SJCRH30 (cell line): ENCODE data around the gene RDX. TPM values are rescaled to one million over a fixed set of nuclear protein-coding genes. Genes with fewer than 3 reads are reported as not detected.

Source experiments
- DNase-seq, 2 experiments: peaks; one replicate each; pipeline ENCODE4 v3.0.0-alpha.2; 2015 to 2020
- H3K27ac ChIP-seq: fragments of 250-450 bp; sonication (Bioruptor Pico); 2 replicates; pipeline ENCODE4 v1.5.1; 2020; ENCODE audit warnings: mild to moderate bottlenecking, moderate library complexity
- H3K27me3 ChIP-seq: fragments of 250-450 bp; sonication (Bioruptor Pico); 2 replicates; pipeline ENCODE4 v1.5.1; 2020; ENCODE audit warnings: mild to moderate bottlenecking, moderate library complexity
- H3K36me3 ChIP-seq: fragments of 250-450 bp; sonication (Bioruptor Pico); 2 replicates; pipeline ENCODE4 v1.5.1; 2020; ENCODE audit warnings: mild to moderate bottlenecking, moderate library complexity
- H3K4me1 ChIP-seq: fragments of 250-450 bp; sonication (Bioruptor Pico); 2 replicates; pipeline ENCODE4 v1.5.1; 2020; ENCODE audit warnings: mild to moderate bottlenecking, moderate library complexity
- H3K4me3 ChIP-seq: fragments of 250-450 bp; sonication (Bioruptor Pico); 2 replicates; pipeline ENCODE4 v1.5.1; 2020; ENCODE audit warnings: mild to moderate bottlenecking, moderate library complexity
- H3K9me3 ChIP-seq: fragments of 250-450 bp; sonication (Bioruptor Pico); replicated peaks from 2 replicates; pipeline ENCODE4 v1.5.1; 2020; ENCODE audit warnings: mild to moderate bottlenecking, moderate library complexity
- total RNA-seq: library from RNA; depleted of rRNA; stranded (reverse); fragments of >200 nt; shearing (Covaris generic); gene quantifications from 2 replicates; pipeline ENCODE4 v1.2.3, GENCODE V29; 2014

Gene RDX
- total RNA-seq, 1 experiment from 2014 or later: 97.9 TPM

- H3K27ac ChIP-seq: no peak overlapping the region
- H3K9me3 ChIP-seq: no peaks in the 10 kb centered on the region
- H3K36me3 ChIP-seq: no peaks in the 10 kb centered on the region
- no peak overlapping the region for H3K4me3 ChIP-seq
- H3K27me3 ChIP-seq: no peaks in the 10 kb centered on the region
- no peaks in the 10 kb centered on the region for H3K4me1 ChIP-seq
- DNase-seq: no peak
Observed at GRCh38 chr11:110186867-110187266, 109.5 kb downstream of the RDX start.

DNA sequence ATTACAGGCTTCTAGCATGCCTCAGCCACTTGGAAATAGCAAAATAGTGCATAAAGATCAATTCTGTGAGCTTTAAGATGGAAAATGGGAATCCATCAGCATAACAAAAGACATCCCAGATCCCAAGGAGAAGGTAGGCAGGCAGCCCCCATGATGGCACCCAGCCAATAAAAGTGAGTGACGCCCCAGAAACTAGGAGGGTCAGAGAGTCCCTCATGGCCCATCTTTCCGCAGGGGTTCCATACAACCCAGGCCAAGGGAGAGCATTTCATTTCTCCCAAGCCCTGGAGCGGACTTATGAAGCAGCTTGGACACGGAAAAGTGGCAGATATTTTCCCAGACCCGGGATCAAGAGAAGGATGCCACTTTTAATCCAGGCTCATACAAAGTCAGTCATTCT lies 110.0 kb downstream of the RDX start:
- Histone ChIP-seq H3K27ac (no peak overlapping the region), H3K9me3 (no peaks in the 10 kb centered on the region), H3K4me3 (no peak overlapping the region), H3K27me3 (no peaks in the 10 kb centered on the region), H3K36me3 (no peaks in the 10 kb centered on the region), H3K4me1 (no peaks in the 10 kb centered on the region)
- DNase-seq: no peak

DNA sequence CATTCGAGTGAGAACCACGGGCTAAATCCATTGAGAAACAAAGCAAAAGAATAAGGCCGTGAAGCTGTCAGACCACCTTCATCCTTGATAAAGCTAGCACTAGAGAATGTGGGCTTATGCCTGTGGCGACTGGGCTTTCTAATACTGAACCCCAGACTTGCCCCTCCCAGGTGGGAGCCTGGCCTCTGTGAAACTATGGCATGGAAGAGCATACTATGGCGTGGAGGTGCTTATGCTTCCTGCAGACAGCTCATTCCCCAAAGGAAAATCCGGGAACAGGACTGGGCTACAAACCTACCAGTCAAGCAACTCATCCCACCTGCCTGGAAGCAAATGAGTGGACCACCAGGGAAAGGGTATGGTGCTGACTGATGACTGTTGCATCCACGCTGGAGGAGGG lies 110.8 kb downstream of the RDX start:
- H3K4me3 ChIP-seq: no peak overlapping the region
- no peaks in the 10 kb centered on the region for H3K4me1 ChIP-seq
- H3K27ac ChIP-seq: no peak overlapping the region
- no peaks in the 10 kb centered on the region for H3K9me3 ChIP-seq
- DNase-seq: no peak
- no peaks in the 10 kb centered on the region for H3K27me3 ChIP-seq
- H3K36me3 ChIP-seq: no peaks in the 10 kb centered on the region

DNA sequence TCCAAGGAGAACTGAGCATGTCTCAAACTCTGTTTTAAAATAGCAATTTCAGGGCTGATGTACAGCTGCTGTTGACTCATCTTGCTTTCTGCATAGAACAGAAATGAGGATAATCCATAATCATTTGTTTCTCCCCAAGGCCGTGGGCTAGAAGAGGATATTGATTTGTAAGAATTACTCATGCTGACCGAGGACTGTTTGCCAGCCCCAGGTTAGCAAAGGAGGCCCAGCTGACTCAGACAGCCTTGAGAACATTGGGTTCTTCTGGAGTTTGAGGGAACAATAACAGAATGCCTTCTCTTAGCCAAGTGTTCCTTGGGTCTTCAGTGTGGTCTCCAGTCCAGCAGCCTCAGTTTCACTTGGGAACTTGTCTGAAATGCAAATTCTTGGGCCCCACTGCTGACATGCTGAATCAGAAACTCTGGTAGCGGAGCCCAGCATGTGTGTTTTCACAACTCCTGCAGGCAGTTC lies 111.3 kb downstream of the RDX start:
- Histone ChIP-seq H3K4me1 (no peaks in the 10 kb centered on the region), H3K9me3 (no peaks in the 10 kb centered on the region), H3K27ac (no peak overlapping the region), H3K27me3 (no peaks in the 10 kb centered on the region), H3K4me3 (no peak overlapping the region), H3K36me3 (no peaks in the 10 kb centered on the region)
- no peak for DNase-seq

DNA sequence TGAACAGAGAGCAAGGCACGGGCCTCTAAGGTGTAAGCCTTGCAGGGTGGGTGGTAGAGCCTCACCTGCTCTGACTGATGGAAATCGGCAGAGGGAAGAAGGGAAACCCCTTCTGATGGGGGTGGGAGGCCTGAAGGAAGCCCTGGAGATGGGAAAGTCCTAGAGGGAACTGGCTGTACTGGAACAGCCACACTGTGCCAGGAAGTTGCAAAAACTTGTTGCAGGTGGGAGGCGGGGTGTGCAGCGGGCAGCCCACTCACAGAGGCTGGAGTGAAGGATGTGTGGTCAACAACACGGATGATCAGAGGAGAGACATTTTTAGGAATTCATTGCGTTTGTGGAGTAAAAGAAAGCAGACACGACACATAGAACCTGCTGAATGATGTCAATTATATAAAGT lies 112.0 kb downstream of the RDX start:
- DNase-seq: no peak
- no peaks in the 10 kb centered on the region for H3K27me3 ChIP-seq
- H3K9me3 ChIP-seq: no peaks in the 10 kb centered on the region
- H3K36me3 ChIP-seq: no peaks in the 10 kb centered on the region
- H3K4me1 ChIP-seq: no peaks in the 10 kb centered on the region
- no peak overlapping the region for H3K27ac ChIP-seq
- H3K4me3 ChIP-seq: no peak overlapping the region

GRCh38 chr11:110182886-110183285 lies 113.5 kb downstream of the RDX start:
- Histone ChIP-seq H3K27me3 (no peaks in the 10 kb centered on the region), H3K9me3 (no peaks in the 10 kb centered on the region), H3K36me3 (no peaks in the 10 kb centered on the region), H3K27ac (no peak overlapping the region), H3K4me3 (no peak overlapping the region), H3K4me1 (no peaks in the 10 kb centered on the region)
- DNase-seq: no peak

- Histone ChIP-seq H3K27ac (no peak overlapping the region), H3K4me1 (no peaks in the 10 kb centered on the region), H3K27me3 (no peaks in the 10 kb centered on the region), H3K9me3 (no peaks in the 10 kb centered on the region), H3K36me3 (no peaks in the 10 kb centered on the region), H3K4me3 (no peak overlapping the region)
- DNase-seq: no peak
Observed at GRCh38 chr11:110179064-110179463, 117.3 kb downstream of the RDX start.

GRCh38 chr11:110177086-110177456 lies 119.3 kb downstream of the RDX start:
- DNase-seq: no peak
- no peaks in the 10 kb centered on the region for H3K27me3 ChIP-seq
- no peak overlapping the region for H3K4me3 ChIP-seq
- H3K4me1 ChIP-seq: no peaks in the 10 kb centered on the region
- no peak overlapping the region for H3K27ac ChIP-seq
- no peaks in the 10 kb centered on the region for H3K36me3 ChIP-seq
- no peaks in the 10 kb centered on the region for H3K9me3 ChIP-seq

DNA sequence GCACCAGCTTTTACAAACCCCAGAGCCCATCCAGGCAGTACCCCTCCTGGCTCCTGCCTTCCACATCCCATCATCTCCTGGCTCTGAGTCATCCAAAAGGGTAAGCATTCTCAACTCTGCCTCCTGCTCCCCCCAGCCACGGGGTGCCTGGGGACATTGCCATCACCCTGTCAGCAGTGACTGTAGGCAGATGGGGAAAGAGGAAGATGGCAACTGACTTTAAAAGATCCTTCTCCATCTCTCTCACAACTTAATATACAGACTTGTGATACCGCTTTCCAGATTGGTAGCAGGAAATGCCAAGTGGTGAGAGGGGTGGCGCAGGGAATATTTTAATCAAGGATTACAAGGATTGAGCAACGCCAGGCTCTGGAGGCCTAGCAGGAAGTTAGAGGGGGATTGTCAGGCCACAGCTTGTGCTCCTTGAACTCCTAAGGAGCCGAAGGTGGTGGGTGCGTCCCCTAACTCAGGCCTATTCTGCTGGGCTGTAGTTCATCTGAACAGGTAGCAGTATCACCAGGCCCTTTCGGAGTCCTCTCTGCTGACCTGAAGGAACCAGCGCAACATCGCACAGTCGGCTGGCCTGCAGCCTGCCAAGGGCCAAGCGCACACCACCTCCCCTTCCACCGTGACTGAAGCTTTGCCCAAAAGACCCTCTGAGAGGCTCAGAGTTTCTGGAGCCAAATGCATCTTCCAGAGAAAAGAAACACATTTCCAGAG lies 119.9 kb downstream of the RDX start:
- Histone ChIP-seq H3K36me3 (no peaks in the 10 kb centered on the region), H3K4me3 (no peak overlapping the region), H3K27ac (no peak overlapping the region), H3K9me3 (no peaks in the 10 kb centered on the region), H3K27me3 (no peaks in the 10 kb centered on the region), H3K4me1 (no peaks in the 10 kb centered on the region)
- DNase-seq: no peak

DNA sequence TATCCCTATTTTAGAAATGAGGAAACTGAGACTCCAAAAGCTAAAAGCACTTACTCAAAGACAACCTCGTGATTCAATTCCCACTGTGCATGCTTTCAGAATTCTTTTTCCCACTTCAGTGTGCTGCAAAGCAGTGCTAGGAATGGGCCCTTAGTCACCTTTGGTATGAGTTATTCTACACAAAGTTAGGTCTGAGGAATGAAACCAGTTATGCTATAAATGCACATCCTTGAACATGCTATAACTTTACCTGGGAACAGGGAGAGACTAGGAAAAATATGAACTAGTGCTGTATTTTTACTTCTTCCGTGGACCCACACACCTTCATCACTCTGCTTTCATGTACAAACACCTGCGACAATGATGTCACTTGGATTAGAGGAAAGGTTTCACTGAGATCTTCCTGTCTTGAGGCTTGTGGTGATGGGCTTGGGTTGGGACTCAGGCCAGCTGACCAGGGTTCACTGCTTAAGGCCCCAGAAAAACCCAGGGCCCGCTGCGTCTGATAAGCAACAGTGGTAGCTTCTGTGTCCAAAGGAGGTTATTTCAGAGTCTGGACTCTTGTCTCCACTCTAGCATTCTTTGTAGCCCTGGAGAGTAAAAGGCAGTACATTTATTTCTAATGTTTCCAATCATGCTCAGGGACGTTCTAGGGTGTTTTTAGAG lies 121.6 kb downstream of the RDX start:
- Histone ChIP-seq H3K4me1 (no peaks in the 10 kb centered on the region), H3K9me3 (no peaks in the 10 kb centered on the region), H3K27me3 (no peaks in the 10 kb centered on the region), H3K4me3 (no peak overlapping the region), H3K36me3 (no peaks in the 10 kb centered on the region), H3K27ac (no peak overlapping the region)
- no peak for DNase-seq

GRCh38 chr11:110173811-110174644 lies 122.4 kb downstream of the RDX start:
- no peaks in the 10 kb centered on the region for H3K27me3 ChIP-seq
- H3K4me3 ChIP-seq: no peak overlapping the region
- H3K36me3 ChIP-seq: no peaks in the 10 kb centered on the region
- H3K27ac ChIP-seq: no peak overlapping the region
- no peaks in the 10 kb centered on the region for H3K4me1 ChIP-seq
- no peaks in the 10 kb centered on the region for H3K9me3 ChIP-seq
- peak in 1 of 2 experiments; percentile 23 for DNase-seq

GRCh38 chr11:110172468-110173065 lies 123.8 kb downstream of the RDX start:
- H3K27ac ChIP-seq: no peak overlapping the region
- no peak for DNase-seq
- H3K27me3 ChIP-seq: no peaks in the 10 kb centered on the region
- no peaks in the 10 kb centered on the region for H3K36me3 ChIP-seq
- H3K4me3 ChIP-seq: no peak overlapping the region
- H3K9me3 ChIP-seq: no peaks in the 10 kb centered on the region
- H3K4me1 ChIP-seq: no peaks in the 10 kb centered on the region

- Histone ChIP-seq H3K4me3 (no peak overlapping the region), H3K4me1 (no peaks in the 10 kb centered on the region), H3K27ac (no peak overlapping the region), H3K36me3 (no peaks in the 10 kb centered on the region), H3K9me3 (no peaks in the 10 kb centered on the region), H3K27me3 (no peaks in the 10 kb centered on the region)
- no peak for DNase-seq
Observed at GRCh38 chr11:110169738-110170137, 126.7 kb downstream of the RDX start.

DNA sequence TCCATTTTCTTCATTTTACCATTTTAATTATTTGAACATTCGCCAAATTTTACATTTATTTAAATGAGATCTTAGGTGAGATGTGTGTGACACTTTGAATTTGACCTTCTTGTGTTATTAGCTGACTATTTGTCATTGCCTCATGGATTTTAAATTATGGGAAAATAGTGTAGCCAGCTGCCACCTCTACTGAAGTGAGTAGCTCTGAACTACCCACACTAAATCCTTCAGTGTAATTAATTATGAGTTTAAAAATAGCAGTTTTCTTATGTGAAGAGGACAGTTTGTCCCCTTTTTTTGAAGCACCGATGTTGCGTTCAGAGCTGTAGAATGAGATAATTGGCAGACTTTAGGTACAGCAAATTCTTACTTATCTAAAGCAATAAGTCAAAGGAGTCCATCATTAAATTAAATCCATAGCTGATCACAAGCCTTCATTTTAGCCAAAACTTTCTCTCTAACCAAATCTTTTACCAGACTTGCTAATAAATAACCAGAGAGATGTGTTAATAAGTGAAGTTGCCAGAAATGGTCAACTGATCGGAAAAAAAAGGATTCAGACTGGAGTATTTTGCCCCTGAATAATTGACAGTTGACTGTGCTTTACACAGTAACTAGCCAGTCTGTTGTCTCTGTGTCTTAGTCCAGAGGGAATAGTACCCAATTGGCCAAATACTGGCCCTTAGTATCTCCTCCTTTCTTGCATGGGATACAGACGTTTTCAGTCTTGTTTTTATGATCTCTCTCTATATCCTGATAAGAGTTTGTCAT lies 128.2 kb downstream of the RDX start:
- H3K27ac ChIP-seq: no peak overlapping the region
- no peak for DNase-seq
- no peak overlapping the region for H3K4me3 ChIP-seq
- H3K27me3 ChIP-seq: no peaks in the 10 kb centered on the region
- H3K9me3 ChIP-seq: no peaks in the 10 kb centered on the region
- no peaks in the 10 kb centered on the region for H3K4me1 ChIP-seq
- no peaks in the 10 kb centered on the region for H3K36me3 ChIP-seq
